Stimulated activated CD8-positive, alpha-beta memory T cell treated with anti-CD3 and anti-CD28 coated beads, Interleukin-7, amount 100 ng/mL, for 4 hours (primary cell): ENCODE data around the gene BANK1.

Experiments used
- DNase-seq, 2 donors: peaks; one replicate each; pipeline ENCODE4 v3.0.0-alpha.2; 2020; ENCODE audit warnings: low read depth in 2 of 2

Gene BANK1

GRCh38 chr4:101818362-101818761, 27.8 kb downstream of the BANK1 start:
- no peak for DNase-seq

- no peak for DNase-seq
These were observed 33.3 kb downstream of the BANK1 start for GRCh38 chr4:101823864-101824263.

GRCh38 chr4:101824500-101824899, 34.0 kb downstream of the BANK1 start:
- DNase-seq, result no peak

- no peak for DNase-seq
These were observed 35.4 kb downstream of the BANK1 start for GRCh38 chr4:101825953-101826352.

- no peak for DNase-seq
These were observed 41.3 kb downstream of the BANK1 start for GRCh38 chr4:101831816-101832215.

- DNase-seq, result no peak
These were observed 43.0 kb downstream of the BANK1 start for GRCh38 chr4:101833480-101833879.

- no peak for DNase-seq
These were observed 44.8 kb downstream of the BANK1 start for GRCh38 chr4:101835121-101835904.

GRCh38 chr4:101843054-101843453, 52.5 kb downstream of the BANK1 start:
- DNase-seq, result no peak

GRCh38 chr4:101846550-101846949, 56.0 kb downstream of the BANK1 start:
- no peak for DNase-seq

GRCh38 chr4:101850698-101851097, 60.2 kb downstream of the BANK1 start:
- no peak for DNase-seq

GRCh38 chr4:101851672-101852071, 61.1 kb downstream of the BANK1 start:
- DNase-seq, result no peak

- DNase-seq, result no peak
These were observed 62.5 kb downstream of the BANK1 start for GRCh38 chr4:101853028-101853427.

- DNase-seq, result no peak
These were observed 63.2 kb downstream of the BANK1 start for GRCh38 chr4:101853691-101854090.

GRCh38 chr4:101855239-101855638, 64.7 kb downstream of the BANK1 start:
- no peak for DNase-seq

- DNase-seq, result no peak
These were observed 65.6 kb downstream of the BANK1 start for GRCh38 chr4:101856149-101856548.

GRCh38 chr4:101857176-101857575, 66.6 kb downstream of the BANK1 start:
- DNase-seq, result no peak

- DNase-seq, result no peak
These were observed 68.1 kb downstream of the BANK1 start for GRCh38 chr4:101858641-101859040.

- no peak for DNase-seq
These were observed 72.1 kb downstream of the BANK1 start for GRCh38 chr4:101862595-101862994.

- no peak for DNase-seq
These were observed 74.1 kb downstream of the BANK1 start for GRCh38 chr4:101864660-101865059.

GRCh38 chr4:101865501-101866062, 75.1 kb downstream of the BANK1 start:
- DNase-seq, result no peak

GRCh38 chr4:101870874-101871273, 80.3 kb downstream of the BANK1 start:
- no peak for DNase-seq

- DNase-seq, result no peak
These were observed 81.6 kb downstream of the BANK1 start for GRCh38 chr4:101871962-101872676.

- no peak for DNase-seq
These were observed 95.0 kb downstream of the BANK1 start for GRCh38 chr4:101885574-101885973.
